GM12874 (cell line): ENCODE measurements around the gene SH3BP4.

Experiments used
- CTCF ChIP-seq: IDR thresholded peaks from 2 replicates; pipeline ENCODE4 v1.5.1; 2011; ENCODE audit warnings: low read depth, mild to moderate bottlenecking, control low read depth, low read length, moderate library complexity; ENCODE audit not compliant: insufficient read depth

SH3BP4 gene

DNA sequence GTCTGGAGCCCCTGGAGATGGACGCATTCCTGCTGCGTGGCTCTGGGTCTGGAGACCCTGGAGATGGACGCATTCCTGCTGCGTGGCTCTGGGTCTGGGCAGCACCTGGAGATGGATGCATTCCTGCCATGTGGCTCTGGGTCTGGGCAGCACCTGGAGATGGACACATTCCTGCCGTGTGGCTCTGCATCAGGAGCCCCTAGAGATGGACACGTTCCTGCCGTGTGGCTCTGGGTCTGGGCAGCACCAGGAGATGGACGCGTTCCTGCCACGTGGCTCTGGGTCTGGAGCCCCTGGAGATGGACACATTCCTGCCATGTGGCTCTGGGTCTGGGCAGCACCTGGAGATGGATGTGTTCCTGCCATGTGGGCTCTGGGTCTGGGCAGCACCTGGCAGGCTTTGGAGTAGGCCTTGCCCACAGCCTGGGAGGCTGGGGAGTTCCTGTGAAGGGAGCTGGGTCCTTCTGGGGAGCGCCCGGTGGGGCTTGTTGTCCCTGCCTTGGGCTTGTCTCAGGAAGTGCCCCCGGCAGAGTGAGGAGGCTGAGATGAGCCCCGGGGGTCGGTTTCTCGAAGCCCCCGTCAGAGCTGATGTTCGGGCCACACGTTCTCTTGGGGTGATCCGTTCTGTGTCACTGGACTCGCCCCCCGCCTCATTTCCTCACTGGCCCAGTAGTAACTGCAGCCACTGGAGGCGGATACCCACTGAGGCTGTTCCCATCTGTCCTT, 41.0 kb downstream of the SH3BP4 start:
- TF ChIP-seq CTCF, result no peak

DNA sequence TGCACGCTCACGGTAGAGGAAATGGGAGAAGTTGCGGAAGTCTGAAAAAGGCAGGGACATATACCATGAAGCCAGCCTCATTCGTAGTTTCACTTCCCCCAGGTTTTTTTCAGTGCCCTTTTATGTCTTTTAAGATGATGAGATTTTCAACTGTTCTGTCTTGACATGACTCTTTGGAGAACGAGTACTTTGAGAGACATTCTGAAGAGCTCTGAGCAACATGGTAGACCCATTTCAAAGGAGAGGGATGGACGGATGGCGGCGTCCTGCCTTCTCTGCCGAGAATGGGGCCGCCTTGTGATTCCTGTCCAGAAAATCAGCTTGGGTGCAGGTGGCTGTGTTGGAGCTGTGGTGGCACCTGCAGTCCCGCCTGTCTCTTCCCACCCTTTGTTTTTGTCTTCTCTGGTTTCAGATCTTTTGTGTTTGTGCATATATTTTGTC, 41.7 kb downstream of the SH3BP4 start:
- no peak for TF ChIP-seq CTCF

DNA sequence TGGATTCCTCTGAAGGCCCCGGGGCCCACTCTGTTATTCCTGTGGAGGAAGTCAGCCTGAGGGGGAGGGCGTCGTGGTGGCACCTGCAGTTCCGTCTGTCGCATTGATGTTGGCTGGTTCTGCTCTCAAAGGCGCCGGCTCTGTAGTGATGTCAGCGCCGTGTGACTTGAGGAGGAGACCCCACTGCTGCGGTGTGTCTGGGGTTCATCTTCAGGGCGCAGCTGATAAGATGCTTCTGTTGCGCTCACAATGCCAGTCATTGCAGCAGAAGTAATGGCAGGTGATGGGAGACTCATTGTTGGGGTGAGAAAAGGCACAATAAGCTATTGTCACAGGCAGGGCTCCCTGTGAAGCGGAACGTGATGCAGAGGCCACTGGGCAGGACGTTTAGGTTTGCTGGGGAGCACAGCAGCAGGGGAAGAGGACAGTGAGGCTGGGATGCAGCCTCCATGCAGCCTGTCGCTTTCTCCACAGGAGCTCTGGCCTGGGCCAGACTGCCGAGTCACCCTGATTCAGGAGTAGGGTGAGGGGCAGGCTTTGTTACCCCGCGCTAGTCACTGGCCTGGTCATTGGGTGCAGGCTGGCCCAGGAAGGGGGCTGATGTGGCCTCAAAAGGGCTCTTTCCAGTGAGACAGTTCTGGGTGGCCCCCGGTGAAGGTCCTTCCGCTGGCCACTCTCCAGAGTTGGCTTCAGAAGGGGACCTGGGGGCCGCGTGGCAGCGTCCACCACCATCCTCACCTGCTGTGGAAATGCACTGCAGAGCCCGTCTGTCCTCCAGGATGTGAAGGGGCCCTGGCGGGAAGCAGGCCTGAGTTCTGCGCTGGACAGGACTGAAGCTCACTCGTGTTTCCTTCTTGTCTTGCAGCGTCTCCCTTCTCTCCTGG, 42.9 kb downstream of the SH3BP4 start:
- no peak for TF ChIP-seq CTCF

DNA sequence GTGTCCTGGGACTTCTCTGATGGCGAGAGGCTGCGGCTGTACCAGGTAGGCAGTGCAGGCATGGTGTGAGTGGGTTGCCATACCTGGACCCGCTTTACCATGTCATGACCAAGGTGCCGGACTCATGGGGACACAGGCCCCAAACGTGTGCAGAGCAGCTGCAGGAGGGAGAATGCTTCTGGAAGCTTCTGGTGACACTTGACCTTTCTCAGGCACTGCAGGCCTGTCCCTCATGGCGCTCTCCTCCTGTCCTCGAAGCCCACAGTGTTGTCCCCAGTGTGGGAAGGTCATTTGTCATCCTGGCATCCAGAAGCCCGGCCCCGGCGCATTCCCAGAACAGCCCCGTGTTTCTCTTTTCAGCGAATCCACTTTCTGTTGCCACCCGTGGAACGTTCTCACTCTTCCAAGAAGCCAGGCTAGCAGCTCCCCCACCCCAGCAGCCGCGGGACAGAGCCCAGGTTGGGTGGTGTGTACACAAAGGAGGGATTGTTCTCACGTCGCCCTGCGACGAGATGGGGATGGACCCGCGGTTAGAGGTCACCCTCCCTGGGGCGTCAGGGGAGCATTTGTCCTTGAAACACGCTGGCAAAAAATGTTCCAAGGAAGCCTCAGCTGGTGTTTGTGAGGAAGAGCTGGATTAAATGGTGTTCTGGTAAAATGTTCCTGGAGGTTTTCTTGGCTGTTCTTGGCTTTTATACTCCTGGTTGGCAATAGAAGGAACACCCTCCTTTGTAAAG, 43.7 kb downstream of the SH3BP4 start:
- no peak for TF ChIP-seq CTCF

- TF ChIP-seq CTCF, result no peak
These were observed 44.5 kb downstream of the SH3BP4 start for GRCh38 chr2:234996069-234996940.

- no peak for TF ChIP-seq CTCF
These were observed 45.1 kb downstream of the SH3BP4 start for GRCh38 chr2:234996941-234997270.
